SK-N-SH treated with all-trans-retinoic acid at 6 μM for 48 hours (cell line): ENCODE results near the gene ATL3.

Experiments used
- ARNTL ChIP-seq: fragments of 450-650 bp; formaldehyde crosslinking; IDR thresholded peaks from 2 replicates; pipeline ENCODE4 v1.5.0; 2020; ENCODE audit warnings: low read depth, mild to moderate bottlenecking, moderate library complexity, borderline replicate concordance
- CSDC2 ChIP-seq: fragments of 250-450 bp; sonication (Bioruptor Pico); IDR thresholded peaks from 2 replicates; pipeline ENCODE4 v1.5.0; 2020; ENCODE audit warnings: mild to moderate bottlenecking, moderate library complexity
- TCF4 ChIP-seq: fragments of 250-450 bp; sonication (Bioruptor Pico); IDR thresholded peaks from 2 replicates; pipeline ENCODE4 v1.8.0; 2021; ENCODE audit warnings: mild to moderate bottlenecking, moderate library complexity, borderline replicate concordance

- TF ChIP-seq CSDC2 (CRISPR knock-in tag) = no peak
- TF ChIP-seq TCF4 = no peak
- no peak for TF ChIP-seq ARNTL (CRISPR knock-in tag)
Observed at GRCh38 chr11:63699896-63700295, 28.7 kb upstream of the ATL3 start.
